GM18498 (cell line): ENCODE results near the gene IGF1R.

ENCODE experiments used
- ATAC-seq: cut with Tn5 transposase; IDR thresholded peaks from one replicate; pipeline ENCODE4 v1.9.1; 2021; ENCODE audit warnings: mild to moderate bottlenecking, moderate library complexity; ENCODE audit not compliant: unreplicated experiment

The IGF1R gene

DNA sequence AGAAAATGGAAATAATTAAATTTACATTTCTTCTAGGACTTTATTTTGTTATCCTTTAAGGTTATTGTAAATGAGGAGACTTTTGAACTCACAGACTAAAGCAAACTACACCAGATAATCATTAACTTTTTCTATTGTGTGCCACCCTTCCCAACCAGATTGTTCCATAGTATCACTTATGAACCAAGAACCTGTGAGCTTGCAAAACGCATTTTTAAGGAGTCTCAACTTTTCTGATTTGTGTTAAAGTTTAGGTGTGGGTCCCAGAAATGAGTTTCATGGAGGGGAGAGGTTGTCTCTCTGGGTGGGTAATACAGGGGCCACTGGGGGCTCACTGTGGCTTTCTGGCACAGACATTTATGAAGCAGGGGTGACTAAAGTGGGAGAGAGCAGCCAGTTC is 75.7 kb downstream of the IGF1R start:
- ATAC-seq: no peak

DNA sequence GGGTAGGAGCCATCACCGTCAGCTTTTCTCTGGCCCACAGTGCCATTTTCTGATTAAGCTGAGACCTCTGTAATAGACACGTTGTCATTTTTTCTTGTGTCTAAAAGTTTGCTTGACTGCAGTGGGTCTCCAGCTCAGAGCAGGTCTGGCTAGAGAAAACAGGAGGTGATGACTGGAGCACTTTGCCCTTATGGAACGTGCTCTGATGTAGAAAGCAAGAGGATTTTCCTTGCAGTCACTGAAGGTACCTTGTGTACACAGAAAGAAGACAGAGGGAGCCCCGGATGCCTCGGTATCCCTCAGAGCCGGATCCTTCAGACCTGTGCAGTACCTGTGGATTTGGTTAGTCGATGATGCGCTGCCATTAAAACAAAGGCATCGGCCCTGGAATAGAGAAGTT is 76.2 kb downstream of the IGF1R start:
- ATAC-seq: no peak

DNA sequence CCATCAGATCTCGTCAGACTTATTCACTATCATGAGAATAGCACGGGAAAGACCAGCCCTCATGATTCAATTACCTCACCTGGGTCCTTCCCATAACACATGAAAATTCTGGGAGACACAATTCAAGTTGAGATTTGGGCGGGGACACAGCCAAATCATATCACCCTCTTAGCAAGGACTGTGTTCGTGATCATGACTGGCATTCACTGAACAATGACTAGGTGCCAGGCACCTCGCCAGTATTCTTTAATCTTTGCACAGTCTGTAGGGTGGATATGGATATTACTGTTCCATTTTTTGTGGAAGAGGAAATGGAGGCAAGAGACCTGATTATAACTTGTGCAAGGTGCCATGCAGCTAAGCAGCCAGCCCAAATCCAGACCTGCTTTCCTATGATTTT is 77.5 kb downstream of the IGF1R start:
- ATAC-seq: no peak

DNA sequence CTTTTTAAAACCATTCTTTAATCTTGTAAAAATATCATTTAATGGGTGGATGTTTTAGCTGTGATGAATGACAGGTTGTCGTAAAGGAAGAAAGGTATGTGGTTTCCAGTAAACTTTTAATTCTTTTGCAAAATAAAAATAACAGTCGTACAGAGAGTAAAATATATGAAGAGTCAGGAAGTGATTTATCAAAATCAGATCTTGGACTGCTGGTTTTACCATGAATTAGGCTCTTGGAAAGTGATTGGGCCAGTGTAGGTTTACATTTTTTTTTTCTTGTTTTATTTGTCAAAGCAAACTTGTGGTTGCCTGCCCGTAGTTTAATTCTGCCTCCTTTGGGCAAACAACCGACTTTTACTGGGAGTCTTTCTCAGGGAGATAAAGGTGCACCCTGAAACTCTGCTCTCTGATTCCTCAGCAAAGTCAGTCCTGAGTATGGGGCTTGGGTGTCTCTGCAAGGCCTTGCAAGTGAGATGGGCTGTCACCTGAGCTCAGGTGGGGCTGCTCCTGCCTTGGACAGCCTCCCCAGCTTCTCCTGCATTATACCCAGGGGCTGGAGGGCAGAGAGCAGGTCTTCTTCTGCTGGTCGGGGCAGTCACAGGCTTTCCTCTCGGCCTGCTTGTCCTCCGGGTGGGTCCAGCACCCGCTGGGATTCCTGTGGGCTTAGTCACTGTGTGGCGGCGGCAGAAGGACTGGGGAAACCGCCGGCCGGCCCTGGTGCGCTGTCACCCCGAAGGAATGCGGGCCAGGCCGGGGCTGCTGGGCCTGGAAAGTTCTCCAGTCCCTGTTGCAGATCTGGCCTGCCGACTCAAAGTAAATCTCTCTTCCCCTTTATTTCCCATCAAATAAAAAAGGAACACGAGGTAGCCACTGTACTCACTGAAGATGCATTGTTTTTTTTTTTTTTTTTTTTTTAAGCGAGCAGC is 79.0 kb downstream of the IGF1R start:
- ATAC-seq: no peak

DNA sequence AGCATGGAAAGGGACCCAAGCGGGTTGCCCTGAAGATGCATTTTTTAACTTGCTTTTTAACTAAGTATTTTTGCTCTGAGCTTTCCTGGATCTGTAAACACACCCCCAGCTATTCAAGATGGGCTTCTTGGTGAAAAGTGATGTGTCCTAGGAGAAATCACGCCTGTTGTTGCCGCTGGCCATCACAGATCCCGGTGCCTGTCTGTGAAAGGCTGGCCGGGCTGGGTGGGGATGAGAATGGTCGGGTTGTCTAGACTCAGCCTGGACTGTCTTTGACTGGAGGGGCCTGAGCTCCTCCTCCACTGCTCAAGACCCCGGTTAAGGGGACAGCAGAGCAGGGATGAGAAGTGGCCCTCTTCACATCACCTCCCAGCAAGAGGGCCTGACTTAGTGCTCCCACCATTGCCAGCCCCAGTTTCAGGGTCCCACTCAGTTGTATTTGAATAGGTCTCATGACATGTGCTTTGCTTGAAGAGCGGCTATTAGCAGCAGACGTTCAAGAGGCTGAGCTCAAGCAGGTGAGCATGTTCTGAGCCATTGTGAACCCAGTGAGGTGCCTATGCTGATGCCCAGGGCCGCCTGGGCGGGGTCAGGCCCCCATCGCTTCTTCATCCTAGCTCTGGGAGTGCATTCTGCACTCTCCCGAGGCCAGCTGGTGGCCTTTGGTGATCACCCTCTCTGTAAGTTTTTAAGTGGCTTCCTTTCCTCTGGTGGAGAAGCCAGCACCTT is 79.9 kb downstream of the IGF1R start:
- ATAC-seq: no peak

DNA sequence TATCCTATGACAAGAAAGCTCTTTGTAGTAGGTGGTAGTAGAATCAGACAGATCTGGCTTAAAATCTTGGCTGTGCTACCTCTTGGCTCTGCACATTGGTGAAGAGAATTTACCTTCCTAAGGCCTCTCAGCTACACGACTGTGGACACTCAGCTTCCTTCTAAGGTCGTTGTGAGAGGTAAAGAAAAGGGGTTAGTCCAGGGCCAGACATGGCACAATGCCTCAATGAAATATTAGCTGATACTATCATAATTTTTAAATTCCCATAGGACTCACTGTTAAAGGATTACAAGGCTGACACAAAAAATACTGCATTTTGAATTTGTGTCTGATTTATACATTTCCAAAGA is 80.4 kb downstream of the IGF1R start:
- no peak for ATAC-seq

DNA sequence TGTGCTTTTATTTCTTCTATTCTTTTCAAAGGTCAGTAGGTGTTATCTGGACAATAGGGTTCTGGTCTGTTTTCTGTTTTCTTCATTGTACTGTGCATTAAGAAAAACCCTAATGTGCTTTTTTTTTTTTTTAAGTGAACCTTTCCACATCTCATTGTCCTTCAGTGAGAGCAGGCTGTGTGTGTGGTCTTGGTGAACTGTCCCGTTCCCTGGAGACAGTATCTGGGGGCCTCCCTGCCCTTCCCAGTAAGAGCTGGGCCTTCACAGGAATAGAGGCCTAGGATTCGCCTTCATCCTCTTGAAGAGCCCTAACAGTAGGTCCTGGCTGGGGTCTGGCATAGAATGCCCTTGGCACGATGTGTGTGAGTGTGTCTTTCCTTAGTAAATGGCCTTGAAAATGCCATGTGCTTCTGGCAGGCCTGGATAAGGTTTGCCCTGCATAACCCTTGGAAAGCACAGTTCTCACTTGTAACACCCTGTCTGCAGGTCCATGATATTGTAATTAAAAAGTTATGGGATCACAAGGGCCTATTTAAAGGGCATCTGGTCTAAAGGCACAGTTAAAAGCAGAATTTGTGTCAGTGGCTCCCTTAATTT is 81.2 kb downstream of the IGF1R start:
- no peak for ATAC-seq

DNA sequence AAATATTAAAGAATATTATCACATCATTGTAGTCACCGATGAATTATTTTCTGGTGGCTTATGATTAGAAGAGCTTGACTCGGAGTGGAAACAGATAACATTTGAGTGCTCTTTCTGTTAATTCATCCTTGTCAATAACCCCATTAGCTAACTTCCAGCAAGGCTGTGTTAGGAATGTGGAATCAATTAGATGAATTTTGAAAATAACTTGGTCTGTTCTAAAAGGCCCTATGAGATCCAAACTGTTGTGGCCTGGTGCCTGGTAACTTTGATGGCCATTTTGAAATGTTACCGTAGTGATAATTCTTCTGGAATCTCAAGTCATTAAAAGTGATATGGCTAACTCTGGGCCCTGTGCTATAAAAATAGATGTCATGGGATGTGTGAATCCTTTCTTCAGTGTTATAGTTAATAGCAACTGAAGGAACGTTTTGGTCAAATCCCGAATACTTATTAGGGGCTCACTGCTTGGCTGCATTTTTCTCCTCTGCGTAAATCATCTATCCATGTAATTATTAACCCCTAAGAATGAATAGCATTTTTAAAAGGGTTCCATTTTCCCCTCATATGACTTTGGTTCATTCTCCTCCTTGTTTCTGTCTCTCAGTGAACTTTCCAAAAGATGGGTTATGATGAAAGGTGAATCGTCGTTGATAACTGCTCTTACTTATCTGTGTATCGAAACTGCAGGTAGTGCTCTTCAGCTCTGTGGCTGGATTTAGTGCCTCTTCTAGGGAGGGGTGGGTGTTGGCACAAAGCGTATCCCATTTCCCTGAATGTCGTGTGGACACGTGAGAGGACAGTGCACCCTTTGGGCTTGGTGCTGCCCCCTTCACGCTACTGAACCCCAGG is 82.7 kb downstream of the IGF1R start:
- ATAC-seq: no peak

DNA sequence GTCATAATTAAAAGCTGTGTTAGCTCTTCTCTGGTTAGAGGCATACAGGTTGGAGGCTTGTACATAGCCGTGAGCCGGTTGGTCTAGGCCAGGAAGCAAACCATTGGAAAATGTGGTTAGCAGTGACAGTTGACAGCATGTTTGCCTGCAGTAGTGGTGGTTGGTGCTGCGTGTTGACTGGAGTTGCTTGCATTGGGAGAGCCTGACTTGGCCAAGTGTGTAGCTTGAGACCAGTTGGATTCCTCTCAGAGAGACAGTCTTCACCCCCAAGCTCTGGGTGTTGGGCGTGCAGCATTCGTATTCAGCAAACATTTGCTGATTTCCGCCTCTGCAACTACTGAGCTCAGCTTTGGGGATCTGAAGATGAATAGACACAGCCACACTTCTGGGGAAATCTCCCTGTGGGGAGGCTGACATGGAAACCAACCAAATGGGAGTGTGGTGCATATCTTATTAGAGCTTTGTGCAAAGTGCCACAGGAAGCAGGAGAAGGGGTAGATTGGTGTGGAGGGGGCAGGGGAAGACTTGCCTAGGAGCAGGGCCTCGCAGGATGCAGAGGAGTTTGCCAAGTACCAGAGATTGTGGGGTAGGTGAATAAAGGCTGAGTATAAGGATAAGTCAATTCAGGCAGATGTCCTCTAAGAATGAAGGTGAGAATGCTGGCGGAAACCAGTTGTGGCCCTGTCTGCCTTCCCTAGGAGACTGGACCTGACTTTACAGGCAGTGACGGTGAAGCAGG is 83.5 kb downstream of the IGF1R start:
- no peak for ATAC-seq

DNA sequence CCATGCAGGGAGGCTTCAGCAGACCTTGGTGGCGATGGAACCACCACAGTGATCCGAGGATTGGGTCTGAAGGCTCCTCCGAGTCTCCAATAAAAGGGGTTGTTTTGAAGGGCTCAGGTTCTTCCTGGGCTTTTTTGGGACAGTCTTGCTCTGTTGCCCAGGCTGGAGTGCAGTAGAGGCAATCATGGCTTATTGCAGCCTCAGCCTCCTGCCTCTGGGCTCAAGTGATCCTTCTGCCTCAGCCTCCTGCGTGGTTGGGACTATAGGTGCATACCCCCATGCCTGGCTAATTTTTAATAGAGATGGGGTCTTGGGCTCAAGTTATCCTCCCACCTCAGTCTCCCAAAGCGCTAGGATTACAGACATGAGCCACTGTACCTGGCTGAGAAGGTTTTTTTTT is 84.8 kb downstream of the IGF1R start:
- ATAC-seq: no peak

DNA sequence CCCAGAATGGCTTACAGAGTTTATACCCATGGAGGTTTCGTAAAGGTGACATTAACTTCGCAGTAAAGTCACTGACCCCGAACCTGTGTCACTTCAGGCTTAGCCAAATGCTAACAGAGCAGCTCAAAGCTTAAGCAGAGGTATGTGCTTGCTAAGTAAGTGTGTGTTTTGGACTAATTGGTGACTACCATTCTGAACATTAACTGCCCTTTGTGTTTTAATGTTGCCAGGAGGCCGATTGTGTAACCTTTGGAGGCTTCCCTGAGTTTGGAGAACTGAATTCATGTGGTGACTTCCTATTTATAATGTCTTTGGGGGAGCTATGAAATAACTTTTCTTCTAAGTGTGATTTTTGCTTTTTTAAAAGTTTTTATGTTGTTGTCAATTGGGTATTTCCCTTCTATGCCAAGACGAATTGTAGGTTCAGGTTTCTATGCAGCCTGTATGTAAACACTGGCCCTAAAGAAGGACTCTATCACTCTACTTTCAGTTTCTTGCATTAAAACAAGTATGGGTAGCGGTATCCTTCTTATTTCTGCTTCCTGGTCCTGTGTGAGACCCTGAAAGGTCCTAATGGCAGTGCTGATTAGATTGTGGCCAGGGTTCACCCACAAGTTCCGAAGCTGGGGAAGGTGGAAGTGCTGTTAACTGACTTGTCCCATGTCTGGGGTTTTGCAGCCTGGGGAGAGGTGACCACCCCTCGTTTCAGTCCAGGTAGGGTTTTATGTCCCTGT is 86.3 kb downstream of the IGF1R start:
- no peak for ATAC-seq

DNA sequence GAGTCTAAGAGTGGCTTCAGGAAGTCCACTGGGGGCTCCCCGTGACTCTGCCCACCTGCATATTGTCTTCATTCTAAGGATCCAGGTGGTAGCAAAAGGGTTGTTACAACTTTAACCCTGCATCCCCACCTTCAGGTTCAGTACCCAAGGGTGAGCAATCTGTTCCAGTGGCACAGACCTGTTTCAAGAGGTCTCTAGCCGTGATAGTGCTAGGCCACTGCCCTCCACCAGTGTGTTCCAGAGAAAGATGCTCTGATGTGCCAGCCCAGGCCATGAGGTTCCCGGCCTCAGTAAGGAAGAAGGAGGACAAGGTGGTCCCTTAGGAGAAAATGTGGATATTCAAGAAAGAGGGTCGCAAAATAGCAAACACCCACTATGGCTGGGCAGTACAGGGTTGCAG is 87.0 kb downstream of the IGF1R start:
- ATAC-seq: no peak

DNA sequence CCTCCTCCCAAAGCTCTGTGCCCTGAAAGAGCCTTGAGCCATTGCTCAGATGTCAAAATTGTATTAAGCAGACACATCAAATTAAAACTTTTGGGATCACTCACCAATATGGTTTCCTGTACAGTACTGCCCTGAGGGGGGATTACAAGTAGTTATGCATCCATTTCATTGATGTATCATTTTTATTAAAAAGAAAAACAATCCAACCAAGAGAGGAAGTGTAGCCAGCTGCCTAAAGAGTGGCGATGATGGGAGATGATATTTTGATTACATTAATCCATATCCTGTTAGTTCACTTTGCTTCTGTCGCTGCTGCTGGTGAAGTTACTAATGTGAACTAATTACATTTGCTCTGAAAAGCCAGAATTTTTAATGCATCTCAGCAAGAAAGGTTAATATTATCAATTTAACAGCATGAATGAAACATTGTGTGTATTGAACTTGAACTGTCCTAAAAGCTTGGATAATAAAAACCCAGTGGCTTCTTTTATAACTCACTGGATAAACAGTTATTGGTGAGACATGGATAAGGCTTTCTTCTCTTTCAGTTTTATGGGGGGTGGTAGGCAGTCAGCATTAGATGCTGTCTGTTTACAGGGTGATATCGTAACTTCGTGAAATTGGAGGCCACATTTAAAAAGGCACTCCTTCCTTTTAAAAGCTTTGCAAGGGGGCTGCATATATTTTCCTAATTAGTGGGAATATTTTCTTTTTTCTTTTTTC is 87.7 kb downstream of the IGF1R start:
- no peak for ATAC-seq

DNA sequence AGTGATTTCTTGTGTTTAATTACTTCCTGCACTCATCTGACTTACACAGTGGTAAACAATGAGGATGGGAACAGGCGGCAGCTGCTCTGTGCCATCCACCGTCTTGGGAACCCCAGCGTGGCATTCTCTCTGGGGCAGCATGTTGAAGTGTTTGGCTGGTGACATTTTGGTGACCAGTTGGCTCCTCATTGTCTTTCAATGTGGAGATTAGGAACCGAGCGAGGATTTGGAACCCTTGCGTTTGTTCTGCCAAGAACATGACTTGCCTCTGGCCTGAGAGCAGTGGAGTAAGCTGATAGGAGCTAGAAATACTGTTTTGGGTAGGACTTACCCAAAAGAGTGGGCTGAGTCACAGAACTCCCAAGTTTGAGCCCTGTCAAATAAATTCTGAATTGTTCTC is 88.8 kb downstream of the IGF1R start:
- ATAC-seq: no peak

DNA sequence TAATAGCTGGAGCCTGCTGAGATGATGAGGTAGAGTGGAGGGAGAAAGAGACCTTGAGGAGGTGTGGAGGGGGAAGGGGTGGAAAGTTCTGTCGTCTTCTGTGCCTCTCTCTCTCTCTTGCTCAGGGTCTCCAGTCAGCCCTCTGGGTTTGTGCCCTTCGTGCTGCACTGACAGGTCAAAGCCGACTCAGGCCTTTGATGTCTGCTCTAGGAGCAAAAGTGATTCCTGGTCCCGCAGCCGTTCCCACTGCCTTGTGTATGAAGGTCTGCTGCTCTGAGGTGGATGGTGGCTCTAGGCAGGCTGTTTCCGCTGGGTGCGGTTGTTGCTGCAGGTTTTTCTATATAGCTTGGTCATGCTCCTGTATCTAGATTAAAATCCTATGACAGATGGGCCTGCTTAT is 89.4 kb downstream of the IGF1R start:
- ATAC-seq: no peak

DNA sequence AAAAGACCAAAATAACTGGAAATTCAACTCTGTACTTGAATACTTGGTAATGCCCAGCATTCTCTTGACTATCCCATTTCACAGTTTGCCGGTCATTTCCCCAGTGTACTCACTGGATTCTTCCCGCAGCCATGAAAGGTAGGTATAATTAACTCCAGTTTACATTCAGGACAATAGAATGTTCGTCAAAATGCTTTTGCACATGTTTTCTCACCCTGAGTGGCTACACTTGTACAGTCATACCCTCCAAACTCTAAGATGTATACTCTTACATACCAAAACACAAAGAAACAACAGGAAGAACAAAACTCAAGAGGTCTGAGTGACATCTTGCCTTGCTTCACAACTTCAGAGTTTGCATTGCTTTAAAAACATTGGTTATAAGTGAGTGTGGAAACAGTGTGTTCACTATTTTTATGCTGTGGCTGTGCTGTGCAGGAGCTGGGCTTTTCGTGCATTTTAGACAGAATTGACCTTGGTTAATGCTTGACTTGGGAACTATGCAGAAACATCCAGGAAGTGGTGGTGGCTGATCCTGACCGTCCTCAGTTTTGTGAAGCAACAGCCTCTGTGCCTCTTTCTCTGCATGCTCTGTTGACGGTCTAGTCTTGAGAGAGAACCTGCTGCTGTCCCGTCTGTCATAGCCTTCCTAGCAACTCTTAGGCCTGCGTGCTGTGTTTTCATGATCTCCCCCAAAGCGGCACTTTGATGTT is 90.5 kb downstream of the IGF1R start:
- ATAC-seq: no peak

DNA sequence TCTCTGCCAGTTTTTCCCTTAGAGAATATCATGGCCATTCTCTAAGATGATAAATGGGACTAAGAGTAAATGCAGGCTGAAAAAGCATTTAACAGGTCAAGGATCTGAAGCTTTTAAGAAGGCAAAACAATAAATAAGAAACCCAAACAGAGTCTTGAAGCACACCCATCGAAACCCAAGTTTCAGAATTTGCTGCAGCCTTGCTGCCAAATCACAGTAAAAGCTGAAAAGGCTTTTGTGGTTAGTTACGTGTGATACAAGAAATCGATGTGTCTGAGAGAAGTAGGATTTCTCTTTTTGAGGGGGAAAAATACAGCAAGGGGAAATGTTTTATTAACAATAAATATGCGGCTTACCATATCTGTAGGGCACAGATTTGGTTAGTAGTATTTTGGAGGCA is 92.0 kb downstream of the IGF1R start:
- ATAC-seq: no peak

DNA sequence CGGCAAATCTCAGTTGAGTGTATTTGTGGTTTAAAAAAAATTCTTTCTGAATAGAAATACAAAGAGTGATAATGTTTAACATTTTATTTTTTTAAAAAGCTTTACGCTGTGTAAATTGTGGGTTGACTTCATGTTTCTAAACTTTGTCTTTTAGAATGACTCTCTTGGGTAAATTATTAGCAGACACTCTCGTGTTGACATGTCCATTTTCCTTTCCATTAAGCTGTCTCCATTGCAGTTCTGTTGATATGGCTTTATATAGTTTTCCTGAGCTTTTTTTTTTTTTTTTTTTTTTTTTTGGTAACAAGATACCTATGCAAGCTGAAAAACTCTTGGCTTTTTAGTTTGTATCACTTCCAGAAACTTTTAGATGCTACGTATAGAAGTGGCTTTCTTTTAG is 92.6 kb downstream of the IGF1R start:
- no peak for ATAC-seq
